ENCODE data around the gene NPC2.

NPC2 gene

DNA sequence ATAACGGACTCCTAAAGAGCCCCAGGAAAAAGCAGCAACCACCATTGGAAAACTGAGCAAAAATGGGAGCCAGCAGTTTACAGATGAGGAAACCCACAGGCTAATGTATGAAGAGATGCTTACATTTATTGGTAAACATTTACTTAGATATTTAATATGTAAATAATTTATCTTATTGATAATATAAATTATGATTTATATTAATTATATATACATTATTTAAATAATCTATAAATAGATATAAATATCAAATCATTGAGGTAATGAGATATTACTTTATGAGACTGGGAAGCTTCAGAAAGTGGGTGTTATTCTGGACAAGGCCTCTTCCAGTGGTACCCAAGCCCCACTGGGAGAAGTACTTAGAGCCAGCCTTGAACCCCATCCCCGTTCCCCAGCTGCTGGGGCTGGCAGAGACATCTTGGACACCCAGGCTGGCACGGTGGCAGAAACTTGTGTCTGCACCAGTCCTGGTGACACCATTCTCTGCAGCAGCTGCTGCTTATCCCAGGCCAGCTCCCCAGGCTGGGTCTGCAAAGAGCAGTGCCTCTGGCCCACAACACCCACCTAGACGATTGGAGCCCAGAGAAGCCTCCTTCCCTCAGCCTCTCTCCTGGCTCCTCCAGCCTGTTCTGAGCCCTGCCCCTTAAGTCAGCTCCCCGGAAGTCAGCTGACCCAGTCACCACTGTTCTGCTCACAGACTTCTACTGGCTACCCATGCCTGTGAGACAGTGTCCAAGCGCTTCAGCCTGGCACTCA, 26.4 kb upstream of the NPC2 start:
- DNase-seq (ENCODE audit: low read depth): no peak

DNA sequence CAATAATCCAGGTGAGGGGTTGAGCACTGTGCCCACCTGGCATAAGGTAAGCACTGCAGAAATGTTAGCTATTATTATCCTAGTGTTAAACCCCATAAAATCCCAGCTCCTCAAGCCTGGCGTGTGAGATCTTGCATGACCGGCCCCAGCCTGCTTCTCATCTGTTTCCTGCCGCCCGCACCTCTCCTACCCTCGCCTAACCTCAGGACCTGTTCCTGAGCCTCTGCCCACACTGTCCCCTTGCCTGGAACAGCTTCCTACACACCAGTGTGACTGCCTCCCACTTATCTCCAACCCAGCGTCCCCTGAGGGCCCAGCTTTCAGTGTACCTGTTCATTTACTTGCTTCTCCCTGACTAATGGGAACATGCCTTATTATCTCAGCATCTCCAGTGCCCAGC, 25.1 kb upstream of the NPC2 start:
- no peak for DNase-seq (ENCODE audit: low read depth)

DNA sequence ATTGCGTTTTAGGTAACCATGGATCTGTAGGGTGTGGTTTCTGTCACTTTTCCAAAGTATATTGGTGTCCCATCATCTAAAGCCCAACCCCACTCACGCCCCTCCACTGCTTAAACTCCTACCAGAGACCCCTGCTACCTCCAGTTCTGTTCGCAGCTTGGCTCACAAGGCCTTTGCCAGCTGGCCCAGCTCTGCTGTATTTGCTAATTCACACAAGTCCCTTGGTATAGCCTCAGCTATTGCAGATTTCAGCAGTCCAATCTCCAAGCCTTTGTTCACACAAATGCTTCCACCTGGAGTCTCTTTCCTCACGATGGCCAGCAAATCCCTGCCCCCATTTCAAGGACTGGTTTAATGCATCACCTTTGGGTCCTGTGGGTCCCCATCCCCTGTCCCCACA, 24.6 kb upstream of the NPC2 start:
- no peak for DNase-seq (ENCODE audit: low read depth)

- DNase-seq (ENCODE audit: low read depth): no peak
Observed at GRCh38 chr14:74516451-74517160, 23.5 kb upstream of the NPC2 start.

DNA sequence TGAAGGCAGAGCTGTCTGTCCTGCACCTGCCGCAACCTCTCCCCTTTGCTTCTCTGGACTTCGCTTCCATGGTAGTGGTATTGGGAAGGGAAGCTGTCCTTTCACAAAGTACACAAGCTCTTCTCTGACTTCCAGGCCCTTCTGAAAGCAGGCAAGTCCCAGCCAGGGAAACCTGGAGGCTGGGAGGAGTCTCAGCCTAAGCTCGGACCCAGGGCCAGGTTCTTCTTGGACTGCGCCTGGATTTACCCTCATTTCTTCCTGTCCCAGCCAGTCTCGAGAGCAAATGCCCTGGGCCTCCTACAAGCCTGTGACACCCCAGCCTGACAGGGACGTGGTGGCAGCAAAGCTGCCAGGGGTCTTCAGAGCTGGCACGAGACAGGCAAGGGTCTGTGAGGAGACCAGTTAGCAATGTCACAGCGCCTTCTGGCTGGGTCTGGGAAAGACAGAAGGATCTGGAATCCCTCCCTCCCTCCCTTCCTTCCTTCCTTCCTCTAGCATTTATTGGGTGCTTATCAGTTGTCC, 22.8 kb upstream of the NPC2 start:
- no peak for DNase-seq (ENCODE audit: low read depth)

GRCh38 chr14:74514471-74514941, 21.4 kb upstream of the NPC2 start:
- DNase-seq (ENCODE audit: low read depth): no peak

- no peak for DNase-seq (ENCODE audit: low read depth)
Observed at GRCh38 chr14:74511966-74512830, 19.1 kb upstream of the NPC2 start.

DNA sequence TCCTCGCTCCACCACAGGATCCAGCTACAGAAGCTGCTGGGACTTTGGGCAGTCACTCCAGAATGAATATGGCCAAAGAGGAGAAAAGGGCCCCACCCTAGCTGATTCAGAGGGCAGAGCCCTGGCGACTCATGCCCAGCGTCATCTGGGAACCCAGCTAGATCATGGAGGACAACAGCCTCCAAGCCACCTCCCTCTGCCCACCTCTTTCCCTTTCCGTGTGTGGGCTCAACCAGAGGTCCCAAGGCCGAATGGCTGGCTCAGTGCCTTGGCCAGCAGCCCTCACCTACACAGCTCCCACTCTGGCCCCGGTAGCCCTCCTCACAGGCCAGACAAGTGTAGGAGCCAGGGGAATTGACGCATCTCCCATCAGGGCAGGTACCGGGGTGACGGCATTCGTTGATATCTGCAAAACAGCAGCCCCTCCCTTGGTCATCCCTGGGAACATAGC, 17.9 kb upstream of the NPC2 start:
- DNase-seq (ENCODE audit: low read depth): no peak

DNA sequence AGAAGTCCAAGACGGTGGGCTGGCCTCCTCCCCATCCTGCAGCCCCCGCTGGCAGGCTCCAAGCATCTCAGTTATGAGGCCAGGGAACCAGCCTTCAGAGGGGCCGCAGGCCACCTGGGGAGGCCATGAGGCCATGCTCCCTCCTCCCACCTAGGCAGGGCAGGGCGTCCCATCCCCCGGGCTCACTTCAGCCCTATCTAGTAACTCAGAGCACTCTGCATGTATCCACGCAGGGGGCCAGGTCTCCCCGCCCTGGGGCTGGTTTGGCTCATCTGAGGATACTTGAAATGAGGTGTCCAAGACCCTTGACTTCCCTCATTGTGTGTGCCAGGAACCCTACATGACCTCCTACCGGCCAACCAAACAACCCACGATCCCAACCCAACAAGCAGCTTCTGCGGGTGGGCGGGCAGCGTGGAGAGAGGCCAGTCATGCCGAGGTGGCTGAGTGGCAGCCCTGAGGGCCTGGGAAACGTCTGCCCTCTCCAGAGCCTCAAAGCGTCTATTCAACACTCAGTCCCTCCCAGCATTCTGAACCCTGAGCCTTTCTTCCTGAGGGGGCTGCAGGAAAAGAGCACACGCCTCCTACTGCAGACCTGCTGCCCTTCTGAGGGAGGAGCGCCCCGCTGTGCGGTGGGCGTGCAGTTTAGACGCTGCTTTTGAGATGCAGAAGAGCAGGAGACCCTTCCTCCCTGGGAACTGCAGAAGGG, 17.3 kb upstream of the NPC2 start:
- DNase-seq (ENCODE audit: low read depth): no peak

DNA sequence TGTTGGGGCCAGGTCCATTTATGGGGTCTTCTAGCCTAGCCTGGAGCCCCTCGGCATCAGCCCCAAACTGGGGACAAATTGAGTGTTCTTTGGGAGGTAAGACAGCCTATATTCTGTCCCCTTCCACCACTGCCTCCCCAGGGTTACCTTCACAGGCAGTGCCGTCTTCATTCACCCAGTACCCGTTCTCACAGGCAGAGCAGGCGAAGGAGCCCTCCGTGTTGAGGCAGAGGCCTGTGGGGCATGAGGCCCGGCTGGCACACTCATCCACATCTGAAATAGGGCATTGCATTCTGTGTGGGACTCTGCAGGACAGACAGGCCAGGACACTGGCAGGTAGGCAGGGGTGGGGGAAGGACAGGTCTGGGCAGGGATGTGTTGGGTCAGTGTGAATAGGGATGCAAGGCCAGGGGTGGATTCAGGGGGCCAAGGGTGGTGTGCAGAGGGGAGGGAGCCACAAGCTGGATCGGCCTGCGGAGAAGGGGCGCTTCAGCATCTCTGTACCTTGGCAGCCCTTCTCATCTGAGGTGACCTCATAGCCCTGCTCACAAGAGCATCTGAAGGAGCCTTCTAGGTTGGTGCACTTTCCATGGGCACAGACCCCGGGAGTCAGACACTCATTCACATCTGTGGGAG, 16.6 kb upstream of the NPC2 start:
- DNase-seq (ENCODE audit: low read depth): no peak

DNA sequence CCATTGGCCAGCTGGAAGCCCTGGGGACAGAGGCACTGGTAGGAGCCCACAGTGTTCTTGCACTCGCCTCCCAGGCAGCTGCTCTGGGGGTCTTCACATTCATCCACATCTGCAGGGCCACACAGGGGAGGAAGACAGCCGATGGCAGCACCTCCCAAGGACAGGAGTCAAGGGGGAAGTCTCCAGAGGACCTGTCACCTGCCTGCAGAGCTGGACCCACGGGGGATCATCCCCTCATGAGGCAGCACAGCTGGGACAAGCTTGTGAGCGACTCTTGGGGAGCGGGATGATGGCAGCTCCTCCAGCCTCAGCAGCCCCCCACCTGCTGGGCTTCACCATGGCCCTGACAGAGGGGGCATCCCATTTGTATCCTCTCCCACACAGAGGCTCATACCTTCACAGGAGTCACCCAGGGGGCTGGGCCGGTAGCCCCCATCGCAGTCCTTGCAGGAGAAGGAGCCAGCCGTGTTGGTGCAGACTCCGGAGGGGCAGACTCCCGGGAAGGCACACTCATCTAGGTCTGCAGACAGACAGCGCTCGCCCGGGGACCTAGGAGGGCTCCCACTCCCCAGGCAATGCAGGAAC, 15.8 kb upstream of the NPC2 start:
- no peak for DNase-seq (ENCODE audit: low read depth)

GRCh38 chr14:74508292-74508731, 15.2 kb upstream of the NPC2 start:
- DNase-seq (ENCODE audit: low read depth): no peak

- no peak for DNase-seq (ENCODE audit: low read depth)
Observed at GRCh38 chr14:74507840-74508239, 14.7 kb upstream of the NPC2 start.

DNA sequence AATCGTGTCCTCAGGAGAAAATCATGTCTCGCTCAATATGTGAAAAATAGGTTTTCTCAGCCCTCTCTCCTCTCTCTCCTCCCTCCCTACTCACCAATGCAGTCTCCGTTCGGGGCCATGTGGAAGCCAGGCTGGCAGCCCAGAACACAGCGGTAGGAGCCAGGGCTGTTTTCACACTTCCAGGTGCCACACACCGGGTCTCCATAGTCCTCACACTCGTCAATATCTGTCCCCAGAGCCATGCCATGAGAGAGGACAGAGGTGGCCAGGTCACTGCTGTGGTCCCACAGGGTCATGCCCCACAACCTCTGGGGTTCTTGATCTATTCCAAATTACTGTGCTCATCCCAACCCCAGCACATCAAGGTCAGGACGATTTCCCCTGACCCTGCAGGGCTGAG, 14.0 kb upstream of the NPC2 start:
- no peak for DNase-seq (ENCODE audit: low read depth)

DNA sequence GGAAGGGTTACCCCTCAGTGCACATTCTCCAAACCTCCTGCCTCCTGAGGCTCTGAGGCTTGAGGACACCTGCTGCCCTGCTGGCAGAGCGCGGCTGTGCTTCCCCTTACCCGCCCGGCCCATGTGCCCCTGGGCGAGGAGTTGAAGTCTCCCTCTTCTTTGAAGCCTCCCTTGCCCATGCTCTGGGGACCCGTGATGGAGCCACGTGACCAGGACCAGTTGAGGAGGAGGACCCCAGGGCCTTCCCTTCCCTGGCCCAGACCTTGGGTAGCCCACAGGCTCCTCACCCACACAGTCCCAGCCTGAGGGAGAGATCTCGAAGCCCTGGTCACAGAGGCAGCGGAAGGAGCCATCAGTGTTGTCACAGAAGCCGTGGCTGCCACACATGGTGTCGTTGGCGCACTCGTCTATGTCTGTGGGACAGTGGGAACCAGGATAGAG, 13.3 kb upstream of the NPC2 start:
- DNase-seq (ENCODE audit: low read depth): no peak

DNA sequence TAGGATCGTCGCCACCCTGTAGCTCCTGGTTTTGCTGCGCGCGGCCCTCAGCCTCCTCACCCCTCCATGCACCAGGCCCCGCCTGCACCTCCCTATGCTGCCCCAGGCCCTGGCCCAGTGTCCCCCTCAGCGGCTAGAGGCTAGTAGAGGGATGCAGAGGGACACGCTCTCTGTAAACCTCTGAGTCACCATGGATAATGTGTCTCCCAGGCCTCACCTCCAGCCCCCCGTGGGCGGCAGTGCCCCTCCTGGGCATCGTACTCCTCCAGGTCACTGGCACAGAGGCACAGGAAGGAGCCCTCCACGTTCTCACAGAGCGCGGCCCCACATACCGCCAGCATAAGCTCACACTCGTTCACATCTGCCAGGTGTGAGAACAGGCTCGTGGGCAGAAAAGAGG, 12.7 kb upstream of the NPC2 start:
- no peak for DNase-seq (ENCODE audit: low read depth)

- no peak for DNase-seq (ENCODE audit: low read depth)
Observed at GRCh38 chr14:74504874-74505720, 12.0 kb upstream of the NPC2 start.

DNA sequence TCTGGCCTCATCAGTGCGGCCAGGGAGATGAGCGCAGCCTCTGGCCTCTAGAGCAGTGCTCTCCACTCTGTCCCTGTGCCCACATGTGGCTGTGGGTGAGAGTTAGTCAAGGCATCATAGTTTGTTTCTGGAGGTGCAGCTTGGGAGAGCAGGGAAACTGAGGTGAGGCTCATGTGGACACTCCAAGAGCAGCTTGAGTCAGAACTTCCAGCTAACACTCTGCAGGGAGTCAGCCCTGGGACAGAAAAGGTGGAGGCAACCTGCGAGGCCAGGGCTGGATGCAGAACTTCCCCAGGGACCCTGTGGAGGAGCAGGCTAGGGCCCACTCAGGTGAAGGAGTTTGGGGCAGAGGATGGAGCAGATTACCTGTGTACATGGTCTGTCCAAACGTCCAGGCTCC, 11.3 kb upstream of the NPC2 start:
- no peak for DNase-seq (ENCODE audit: low read depth)

GRCh38 chr14:74503938-74504335, 10.8 kb upstream of the NPC2 start:
- DNase-seq (ENCODE audit: low read depth): no peak

Data from CMK (cell line).